Uterine smooth muscle cell (primary cell): Measurements from ENCODE around the gene ALDOB. TPM values are rescaled to one million over a fixed set of nuclear protein-coding genes. Genes with fewer than 3 reads are reported as not detected.

Experiments
- total RNA-seq: library from RNA; depleted of rRNA; stranded (reverse); fragments of >200 nt; gene quantifications from 2 replicates; pipeline ENCODE4 v1.2.3, GENCODE V29; 2014

ALDOB gene
- total RNA-seq, result 0.12 TPM in 1 of 2 replicates, not detected in the other

DNA sequence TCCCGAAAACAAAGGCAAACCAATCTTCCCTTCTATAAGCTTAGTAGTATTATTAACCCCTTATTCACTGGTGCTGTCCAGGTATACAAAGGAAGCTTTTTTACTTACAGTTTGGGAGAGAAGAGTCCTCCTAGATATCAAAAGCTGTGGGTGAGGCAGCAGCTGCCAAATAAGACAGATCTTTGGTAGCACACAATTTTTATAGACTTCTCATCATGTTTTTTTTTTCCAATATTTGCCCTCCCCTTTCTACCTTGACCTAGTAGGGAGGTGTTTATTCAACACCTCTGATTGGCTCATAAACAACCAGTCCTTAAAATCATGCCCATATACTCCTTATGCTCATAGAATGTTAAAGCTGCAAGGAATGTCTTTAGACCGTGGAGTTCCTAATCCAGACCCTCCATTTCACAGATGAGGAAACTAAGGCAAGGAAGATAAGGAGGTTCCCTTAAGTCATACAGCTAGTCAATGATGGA lies at the start of gene ALDOB:
Gene ALDOB (minus strand): TSS at position 174 of the 479 bp plus-strand sequence. CDS start 4,887 bp downstream, outside the sequence.

DNA sequence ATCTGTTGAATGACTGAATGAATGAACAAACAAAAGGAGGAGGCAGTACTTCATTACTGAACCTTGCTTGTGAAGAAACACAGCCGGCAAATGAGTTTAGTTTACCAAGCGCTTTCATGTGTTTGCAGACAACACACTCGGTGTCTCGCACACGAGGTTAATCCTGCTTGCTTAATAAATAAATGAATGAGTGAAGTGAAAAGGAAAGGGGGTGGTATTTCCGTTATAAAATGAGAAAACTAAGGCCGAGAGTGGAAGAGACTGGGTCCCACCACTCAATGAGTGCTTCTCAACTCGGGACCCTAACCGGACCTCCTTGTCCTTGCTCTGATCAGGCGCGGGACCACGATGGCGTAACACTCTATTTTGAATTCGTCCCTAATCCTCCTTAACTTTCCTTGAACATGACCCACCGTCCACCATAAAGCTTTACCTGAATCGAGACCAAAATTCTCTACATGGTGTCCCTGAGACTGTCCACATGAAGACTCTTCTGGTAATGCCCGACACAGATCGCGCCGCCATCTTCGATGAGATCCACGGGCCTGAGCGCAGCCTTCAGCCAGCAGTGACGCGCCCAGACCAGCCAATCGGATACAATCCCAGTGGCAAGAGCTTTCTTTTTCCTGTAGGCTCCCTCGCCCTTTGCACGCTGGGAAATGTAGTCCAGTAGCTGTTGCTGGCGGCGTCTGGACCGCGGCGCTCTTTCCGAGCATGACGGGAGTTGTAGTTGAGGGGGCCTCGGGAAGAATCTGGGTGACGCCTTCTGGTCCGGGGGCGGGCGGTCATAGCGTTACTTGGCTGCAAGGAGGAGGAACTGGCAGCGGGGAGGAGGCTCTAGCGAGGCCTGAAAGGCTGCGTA lies 37.3 kb downstream of the ALDOB start, which contains the start of the genes MRPL50 and ZNF189:
Gene MRPL50 (minus strand): TSS at position 551 of the 862 bp plus-strand sequence. CDS start 26 bp downstream, at position 525.
Gene ZNF189 (plus strand): TSS at position 784 of the 862 bp plus-strand sequence. CDS start 306 bp downstream, outside the sequence.

GRCh38 chr9:101384873-101385536 lies 50.6 kb downstream of the ALDOB start, which contains the start of gene BAAT:
TSS of gene BAAT (minus strand) at chr9:101385006. CDS start at chr9:101371404, 13,602 bp downstream.

Other genes starting within 250 kb of the ALDOB start
- under 0.01 TPM in 2 replicates for gene BAAT, start 50.8 kb downstream of the ALDOB start, total RNA-seq
- 10.7 and 14.2 TPM in 2 replicates for gene MRPL50, start 37.2 kb downstream of the ALDOB start, total RNA-seq
- gene ZNF189, start 36.9 kb downstream of the ALDOB start, total RNA-seq, result 21.5 and 25.5 TPM in 2 replicates
- 36.4 and 45.4 TPM in 2 replicates for gene RNF20, start 98.1 kb upstream of the ALDOB start, total RNA-seq
- not detected in 2 replicates for gene PPP3R2, start 159.2 kb upstream of the ALDOB start, total RNA-seq